Lower lobe of right lung (tissue), 2 donors: Measurements from ENCODE around the gene ZFYVE1. TPM values are rescaled to one million over a fixed set of nuclear protein-coding genes. Genes with fewer than 3 reads are reported as not detected.

Experiments used
- ATAC-seq, 2 donors: fragments of 200-7000 bp; cut with Tn5 transposase; one replicate each; pipeline ENCODE4 v1.9.1; 2020 to 2022; ENCODE audit warnings: mild to moderate bottlenecking in 2 of 2, moderate library complexity in 2 of 2
- DNase-seq: peaks from one replicate; pipeline ENCODE4 v3.0.0-alpha.2; 2020
- H3K27ac ChIP-seq: fragments of 200-600 bp; one replicate; pipeline ENCODE4 v1.8.0; 2022
- H3K27me3 ChIP-seq: fragments of 200-600 bp; one replicate; pipeline ENCODE4 v1.8.0; 2022; ENCODE audit warnings: low read depth
- H3K36me3 ChIP-seq: fragments of 200-600 bp; one replicate; pipeline ENCODE4 v1.8.0; 2022; ENCODE audit warnings: mild to moderate bottlenecking
- H3K4me1 ChIP-seq: fragments of 200-600 bp; one replicate; pipeline ENCODE4 v1.8.0; 2022
- H3K4me3 ChIP-seq: fragments of 200-600 bp; one replicate; pipeline ENCODE4 v1.8.0; 2022; ENCODE audit warnings: mild to moderate bottlenecking
- H3K9me3 ChIP-seq: fragments of 200-600 bp; one replicate; pipeline ENCODE4 v1.8.0; 2022
- intact Hi-C: fragments of 100-400 bp; cut with DNase I; formaldehyde crosslinking; loops from one replicate; pipeline ENCODE4 v1.11.0; 2022
- long read RNA-seq: library from polyadenylated mRNA; unstranded; transcript quantifications from one replicate; pipeline ENCODE4 v2.0.0, GENCODE V29; 2021
- total RNA-seq: library from RNA; stranded (reverse); fragmentation: NEBNext Ultra II Directional; extraction: Animal tissue kit (Norgen Biotek cat#: 25700); gene quantifications from one replicate; pipeline ENCODE4 v1.2.1, GENCODE V29; 2021
- TF ChIP-seq, protein P1 (sequence below): fragments of 200-600 bp; IDR thresholded peaks from one replicate; pipeline ENCODE4 v1.8.0; 2022; ENCODE audit warnings: antibody characterized with exemption, mild to moderate bottlenecking
- donor health status: DM: no; HTN: yes; CAD: no; lungs with severe emphysema.

Gene ZFYVE1
- 20.1 TPM for total RNA-seq
- long read RNA-seq, full-length matches to known transcripts, result 11 of 24 reads
- long read RNA-seq, partial matches to known transcripts, result 9 of 24 reads
- long read RNA-seq, other reads (novel, unspliced or antisense), result 4 of 24 reads

DNA sequence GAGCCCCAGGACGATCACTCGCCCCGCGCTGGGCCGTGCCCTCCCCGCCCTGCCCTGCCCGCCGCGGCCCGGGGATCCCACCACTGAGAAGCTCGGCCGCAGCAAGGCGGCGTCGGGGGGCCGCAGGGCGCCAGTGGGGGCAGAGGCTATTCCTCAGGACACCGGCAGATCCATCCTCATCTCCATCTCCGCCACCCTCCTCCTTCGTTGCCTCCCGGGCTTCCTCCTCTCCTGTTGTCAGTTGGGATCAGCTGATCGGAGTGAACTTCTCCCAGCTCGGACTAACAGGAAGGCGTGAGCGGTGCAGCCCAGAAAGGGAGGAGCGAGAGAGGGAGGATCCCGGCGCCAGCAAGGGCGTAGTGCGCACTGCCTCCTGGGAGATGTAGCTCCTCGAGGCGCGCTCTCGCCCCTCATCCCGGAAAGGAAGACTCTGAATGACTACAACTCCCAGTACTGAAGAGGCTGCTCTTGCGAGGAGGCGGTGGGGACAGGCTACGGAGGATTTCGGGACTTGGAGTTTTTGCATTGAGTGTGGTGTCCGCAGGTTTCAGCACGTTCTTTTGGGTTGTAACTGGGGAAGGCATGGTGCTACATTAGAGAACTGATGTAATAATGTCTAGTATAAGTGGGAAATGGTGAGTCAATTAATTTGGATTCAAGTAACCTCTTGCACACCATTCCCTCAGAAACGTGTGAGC lies at the start of gene ZFYVE1:
Gene ZFYVE1, minus strand, starts transcription at position 262 of the 698 bp plus-strand sequence. CDS start 2,598 bp downstream, outside the sequence.
- peak within 1 kb of the TSS; percentile 86 for H3K27ac ChIP-seq
- intact Hi-C loops, result no loop called here
- peaks cover 23% of the 10 kb centered on the region for H3K4me1 ChIP-seq
- DNase-seq, result peak; percentile 99
- TF ChIP-seq, protein P1, sequence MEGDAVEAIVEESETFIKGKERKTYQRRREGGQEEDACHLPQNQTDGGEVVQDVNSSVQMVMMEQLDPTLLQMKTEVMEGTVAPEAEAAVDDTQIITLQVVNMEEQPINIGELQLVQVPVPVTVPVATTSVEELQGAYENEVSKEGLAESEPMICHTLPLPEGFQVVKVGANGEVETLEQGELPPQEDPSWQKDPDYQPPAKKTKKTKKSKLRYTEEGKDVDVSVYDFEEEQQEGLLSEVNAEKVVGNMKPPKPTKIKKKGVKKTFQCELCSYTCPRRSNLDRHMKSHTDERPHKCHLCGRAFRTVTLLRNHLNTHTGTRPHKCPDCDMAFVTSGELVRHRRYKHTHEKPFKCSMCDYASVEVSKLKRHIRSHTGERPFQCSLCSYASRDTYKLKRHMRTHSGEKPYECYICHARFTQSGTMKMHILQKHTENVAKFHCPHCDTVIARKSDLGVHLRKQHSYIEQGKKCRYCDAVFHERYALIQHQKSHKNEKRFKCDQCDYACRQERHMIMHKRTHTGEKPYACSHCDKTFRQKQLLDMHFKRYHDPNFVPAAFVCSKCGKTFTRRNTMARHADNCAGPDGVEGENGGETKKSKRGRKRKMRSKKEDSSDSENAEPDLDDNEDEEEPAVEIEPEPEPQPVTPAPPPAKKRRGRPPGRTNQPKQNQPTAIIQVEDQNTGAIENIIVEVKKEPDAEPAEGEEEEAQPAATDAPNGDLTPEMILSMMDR, result no peak
- no peaks in the 10 kb centered on the region for H3K27me3 ChIP-seq
- H3K9me3 ChIP-seq, result no peaks in the 10 kb centered on the region
- H3K4me3 ChIP-seq, result peak within 1 kb of the TSS; percentile 88
- peak; percentile 100 for ATAC-seq
- peaks cover 22% of the 10 kb centered on the region for H3K36me3 ChIP-seq

DNA sequence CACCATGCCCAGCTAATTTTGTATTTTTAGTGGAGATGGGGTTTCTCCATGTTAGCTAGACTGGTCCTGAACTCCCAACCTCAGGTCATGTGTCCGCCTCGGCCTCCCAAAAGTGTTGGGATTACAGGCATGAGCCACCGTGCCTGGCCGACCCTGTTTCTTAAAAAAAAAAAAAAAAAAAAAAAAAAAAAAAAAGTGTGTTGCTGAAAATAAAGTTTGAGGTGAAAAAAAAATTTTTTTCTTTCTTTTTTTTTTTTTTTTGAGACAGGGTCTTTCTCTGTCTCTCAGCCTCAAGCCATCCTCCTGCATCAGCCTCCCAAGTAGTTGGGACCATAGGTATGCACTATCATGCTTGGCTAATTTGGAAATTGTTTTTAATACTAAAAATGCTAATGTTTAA lies 42.7 kb upstream of the ZFYVE1 start:
- Histone ChIP-seq H3K27ac (no peak overlapping the region), H3K36me3 (peaks cover 66% of the 10 kb centered on the region)
- no peak for ATAC-seq

GRCh38 chr14:73058922-73059673 lies 32.2 kb upstream of the ZFYVE1 start:
- Histone ChIP-seq H3K9me3 (no peaks in the 10 kb centered on the region), H3K27me3 (no peaks in the 10 kb centered on the region), H3K4me3 (peak overlapping the region; percentile 90), H3K36me3 (peaks cover 15% of the 10 kb centered on the region), H3K4me1 (peaks cover 54% of the 10 kb centered on the region), H3K27ac (peak overlapping the region; percentile 95)
- TF ChIP-seq, protein P1, result no peak
- intact Hi-C loops, result no loop called here
- ATAC-seq, result peak; percentile 37 to 48
- DNase-seq, result peak; percentile 50

More for the DNA sequence above, 42.7 kb upstream of the ZFYVE1 start:
- no peak overlapping the region for H3K4me3 ChIP-seq
- H3K4me1 ChIP-seq, result no peaks in the 10 kb centered on the region
- intact Hi-C loops, result no loop called here
- TF ChIP-seq, protein P1, result no peak
- no peaks in the 10 kb centered on the region for H3K9me3 ChIP-seq
- H3K27me3 ChIP-seq, result no peaks in the 10 kb centered on the region
- no peak for DNase-seq

- TF ChIP-seq, protein P1, result no peak
- intact Hi-C loops, result no loop called here
- Histone ChIP-seq H3K4me3 (peak within 1 kb of the TSS; percentile 90), H3K36me3 (peaks cover 8% of the 10 kb centered on the region), H3K4me1 (peaks cover 47% of the 10 kb centered on the region), H3K27ac (peak within 1 kb of the TSS; percentile 95), H3K9me3 (no peaks in the 10 kb centered on the region), H3K27me3 (no peaks in the 10 kb centered on the region)
- ATAC-seq, result peak; percentile 99 to 100
- DNase-seq, result peak; percentile 98
Observed at GRCh38 chr14:73058224-73058921, 31.5 kb upstream of the ZFYVE1 start, which contains the start of gene RBM25. RBM25 (plus strand) TSS chr14:73058534; CDS start chr14:73071642, 13,108 bp downstream.

DNA sequence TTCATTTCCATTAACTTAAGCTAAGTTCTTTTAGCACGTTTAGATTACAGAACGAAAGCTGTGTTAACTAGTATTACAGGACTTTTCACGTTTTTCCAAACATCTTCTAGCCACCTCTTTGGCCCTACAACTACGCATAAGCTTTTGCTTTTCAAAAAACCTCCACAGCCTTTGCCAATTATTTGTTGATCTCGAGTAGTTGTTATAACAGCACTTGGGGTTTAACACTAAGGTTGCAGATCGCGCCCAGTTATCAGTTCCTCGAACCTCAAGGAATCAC lies 31.0 kb upstream of the ZFYVE1 start:
- no peaks in the 10 kb centered on the region for H3K27me3 ChIP-seq
- peaks cover 42% of the 10 kb centered on the region for H3K4me1 ChIP-seq
- no peak for DNase-seq
- peak overlapping the region; percentile 90 for H3K4me3 ChIP-seq
- intact Hi-C loops, result no loop called here
- peak overlapping the region; percentile 95 for H3K27ac ChIP-seq
- no peaks in the 10 kb centered on the region for H3K9me3 ChIP-seq
- TF ChIP-seq, protein P1, result no peak
- ATAC-seq, result no peak
- peaks cover 5% of the 10 kb centered on the region for H3K36me3 ChIP-seq
